Retinal pigment epithelial cell (primary cell): ENCODE measurements around the gene STK32A.
A peak's percentile ranks its signal among the peaks of the same experiment; 100 is the strongest.
"Not testable (repeated sequence)": the region's sequence is repeated elsewhere in the genome, so short reads cannot be mapped to it uniquely, and the experiment has no call there.

Source experiments
- DNase-seq: peaks from one replicate; pipeline ENCODE4 v3.0.0-alpha.2; 2010; ENCODE audit warnings: low read depth
- H3K4me3 ChIP-seq: 2 replicates; pipeline ENCODE4 v1.5.1; 2011; ENCODE audit warnings: mild to moderate bottlenecking, low read length, control low read depth, moderate library complexity
- TF ChIP-seq, protein P1 (sequence below): conservative IDR thresholded peaks from 2 replicates; pipeline ENCODE4 v1.5.1; 2011; ENCODE audit warnings: low read depth, low read length, control low read depth, inconsistent platforms

STK32A gene

DNA sequence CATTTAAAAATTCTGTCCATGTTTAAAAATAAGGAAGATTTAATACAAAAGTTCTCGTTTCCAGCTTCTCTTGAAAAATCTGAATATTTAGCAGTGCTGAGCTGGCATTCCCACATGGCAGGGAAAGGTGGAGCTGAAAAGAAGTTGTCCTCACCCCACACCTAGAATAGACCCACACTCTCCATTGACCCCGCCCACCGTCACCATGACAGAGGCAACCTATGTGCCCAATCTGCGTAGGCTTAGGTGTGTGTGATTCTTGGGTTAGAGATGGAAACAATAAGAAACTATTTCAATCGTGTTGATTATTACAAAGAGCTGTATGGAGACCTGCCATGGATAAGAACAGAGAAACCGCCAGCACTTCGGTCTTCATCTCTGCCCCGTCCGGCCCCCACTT, 8.9 kb upstream of the STK32A start:
- TF ChIP-seq, protein P1, sequence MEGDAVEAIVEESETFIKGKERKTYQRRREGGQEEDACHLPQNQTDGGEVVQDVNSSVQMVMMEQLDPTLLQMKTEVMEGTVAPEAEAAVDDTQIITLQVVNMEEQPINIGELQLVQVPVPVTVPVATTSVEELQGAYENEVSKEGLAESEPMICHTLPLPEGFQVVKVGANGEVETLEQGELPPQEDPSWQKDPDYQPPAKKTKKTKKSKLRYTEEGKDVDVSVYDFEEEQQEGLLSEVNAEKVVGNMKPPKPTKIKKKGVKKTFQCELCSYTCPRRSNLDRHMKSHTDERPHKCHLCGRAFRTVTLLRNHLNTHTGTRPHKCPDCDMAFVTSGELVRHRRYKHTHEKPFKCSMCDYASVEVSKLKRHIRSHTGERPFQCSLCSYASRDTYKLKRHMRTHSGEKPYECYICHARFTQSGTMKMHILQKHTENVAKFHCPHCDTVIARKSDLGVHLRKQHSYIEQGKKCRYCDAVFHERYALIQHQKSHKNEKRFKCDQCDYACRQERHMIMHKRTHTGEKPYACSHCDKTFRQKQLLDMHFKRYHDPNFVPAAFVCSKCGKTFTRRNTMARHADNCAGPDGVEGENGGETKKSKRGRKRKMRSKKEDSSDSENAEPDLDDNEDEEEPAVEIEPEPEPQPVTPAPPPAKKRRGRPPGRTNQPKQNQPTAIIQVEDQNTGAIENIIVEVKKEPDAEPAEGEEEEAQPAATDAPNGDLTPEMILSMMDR, result no peak
- no peak for DNase-seq
- no peak overlapping the region for H3K4me3 ChIP-seq

DNA sequence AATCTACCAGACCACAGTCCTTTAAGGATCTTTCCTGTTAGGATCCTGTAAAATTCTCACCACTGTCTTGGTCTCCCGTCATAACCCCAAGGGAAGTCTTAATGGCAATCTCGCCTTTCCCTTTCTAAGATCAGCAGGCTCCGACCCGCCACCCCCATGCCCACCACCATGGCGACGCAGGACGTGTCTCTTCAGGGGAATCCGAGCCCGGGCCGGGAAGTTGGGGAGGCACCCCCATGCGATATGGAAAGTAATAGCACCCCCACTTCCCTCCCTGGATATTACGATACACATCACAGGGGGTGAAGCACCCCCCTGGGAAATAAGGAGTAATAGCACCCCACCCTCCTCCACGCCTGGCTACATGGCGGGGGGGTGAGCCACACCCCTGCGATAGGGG, 8.3 kb upstream of the STK32A start:
- no peak overlapping the region for H3K4me3 ChIP-seq
- DNase-seq, result no peak
- TF ChIP-seq, protein P1, result no peak

DNA sequence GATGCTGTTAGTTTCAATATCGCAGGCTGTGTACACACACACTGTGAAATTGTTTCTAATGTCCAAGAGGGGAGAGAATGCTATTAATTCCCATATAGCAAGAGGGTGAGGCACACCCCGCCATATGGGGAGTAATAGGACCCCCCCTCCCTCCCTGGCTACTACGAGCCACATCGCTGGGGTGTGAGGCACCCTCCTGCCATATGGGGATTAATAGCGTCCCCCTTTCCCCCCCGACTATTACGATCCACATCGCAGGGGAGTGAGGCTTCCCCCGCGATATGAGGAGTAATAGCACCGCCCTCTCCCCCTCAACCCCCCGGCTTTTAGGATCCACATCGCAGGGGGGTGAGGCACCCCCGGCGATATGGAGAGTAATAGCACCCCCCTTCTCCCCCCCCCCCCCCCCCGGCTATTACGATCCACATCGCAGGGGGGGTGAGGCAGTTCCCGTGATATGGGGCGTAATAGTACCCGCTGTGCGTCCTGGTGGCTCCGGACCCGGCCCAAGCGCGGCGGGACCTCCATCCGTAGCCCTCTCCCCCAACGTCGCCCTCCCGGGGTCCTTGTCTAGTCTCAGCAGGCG, 494 bp upstream of the STK32A start:
- H3K4me3 ChIP-seq, result peak overlapping the region; percentile 69
- TF ChIP-seq, protein P1, result no peak
- DNase-seq, result no peak

DNA sequence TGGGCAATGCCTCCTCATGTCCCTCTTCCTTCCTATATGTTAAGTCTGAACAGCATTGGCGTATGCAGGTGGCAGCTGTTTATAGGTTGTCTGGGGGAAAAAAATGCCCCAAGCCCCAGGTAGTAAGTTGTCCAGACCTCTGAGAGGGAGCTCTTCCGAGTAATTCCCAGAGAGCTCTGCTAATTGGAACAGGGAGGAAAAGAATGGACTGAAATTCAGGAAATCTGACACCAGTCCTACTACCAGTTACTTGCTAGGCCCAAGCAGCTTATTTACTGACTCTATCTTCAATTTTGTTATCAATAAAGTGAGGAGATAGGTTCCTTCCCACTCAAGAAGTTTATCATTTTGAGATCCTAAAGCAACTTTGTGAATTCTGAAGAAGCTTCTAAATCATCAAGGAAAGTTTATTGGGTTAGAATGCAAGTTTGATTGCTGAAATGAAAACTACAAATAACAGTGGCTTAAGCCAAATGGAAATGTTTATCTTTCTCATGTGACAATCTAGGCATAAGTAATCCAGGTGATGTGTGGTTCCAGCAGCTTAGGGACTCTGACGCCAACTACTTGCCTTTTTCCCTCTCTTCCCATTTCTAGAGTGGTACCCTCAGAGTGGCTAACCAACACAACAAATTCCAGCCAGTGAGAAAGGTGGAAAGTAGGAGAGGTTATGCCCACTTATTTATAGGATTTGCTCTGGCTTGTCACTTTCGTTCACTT, 5.6 kb downstream of the STK32A start:
- H3K4me3 ChIP-seq, result no peak overlapping the region
- TF ChIP-seq, protein P1, result no peak
- no peak for DNase-seq

DNA sequence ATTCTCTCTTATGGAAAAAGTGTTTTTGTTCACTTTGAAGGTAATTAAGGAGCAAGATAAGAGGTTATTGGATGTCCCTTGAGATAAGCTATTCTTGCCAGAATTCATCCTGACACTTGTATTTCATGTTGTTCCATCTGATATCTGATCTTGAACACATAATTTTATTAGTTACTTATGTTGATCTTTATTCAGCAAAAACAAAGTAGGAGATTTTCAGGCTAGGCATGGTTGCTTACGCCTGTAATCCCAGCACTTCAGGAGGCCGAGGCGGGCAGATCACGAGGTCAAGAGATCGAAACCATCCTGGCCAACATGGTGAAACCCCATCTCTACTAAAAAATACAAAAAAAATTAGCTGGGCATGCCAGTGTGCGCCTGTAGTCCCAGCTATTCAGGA, 8.4 kb downstream of the STK32A start:
- H3K4me3 ChIP-seq, DNase-seq: not testable (repeated sequence)

DNA sequence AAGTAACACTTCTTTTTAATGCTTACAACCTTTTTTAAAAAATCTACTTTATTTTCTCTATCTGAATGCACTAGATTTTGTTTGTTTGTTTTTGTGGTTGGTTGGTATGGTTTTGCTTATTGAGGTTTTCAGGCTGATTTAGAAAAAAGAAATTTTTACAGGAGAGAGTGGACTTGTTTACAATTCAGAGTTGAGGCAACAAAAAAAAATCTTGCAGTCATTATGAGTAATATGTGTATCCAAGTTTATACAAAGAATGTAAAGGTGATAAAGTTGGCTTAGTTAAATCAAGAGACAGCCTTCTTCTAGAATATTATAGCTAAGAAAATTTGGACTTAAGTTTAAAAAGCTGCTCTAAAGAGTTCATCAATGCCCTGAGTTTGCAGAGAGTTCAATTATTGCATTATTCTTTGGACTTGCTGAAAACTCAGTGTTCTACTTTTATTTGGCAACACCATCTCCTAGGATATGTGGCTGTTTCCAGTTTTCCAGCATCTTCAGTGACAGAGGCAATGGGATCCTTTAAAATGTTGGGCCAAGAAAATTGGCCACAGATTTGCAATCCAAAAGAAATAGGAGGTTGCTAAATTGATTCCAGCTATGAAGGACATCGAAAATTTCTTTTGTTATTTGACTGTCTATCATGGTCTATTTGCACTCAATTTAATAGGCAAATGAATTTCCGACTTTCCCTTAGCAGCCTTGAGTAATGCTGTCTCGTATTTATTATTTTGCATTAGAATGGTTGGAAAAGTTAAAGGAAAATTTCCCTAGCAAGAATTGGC, 10.7 kb downstream of the STK32A start:
- TF ChIP-seq, protein P1, result no peak
- no peak overlapping the region for H3K4me3 ChIP-seq
- DNase-seq, result no peak

DNA sequence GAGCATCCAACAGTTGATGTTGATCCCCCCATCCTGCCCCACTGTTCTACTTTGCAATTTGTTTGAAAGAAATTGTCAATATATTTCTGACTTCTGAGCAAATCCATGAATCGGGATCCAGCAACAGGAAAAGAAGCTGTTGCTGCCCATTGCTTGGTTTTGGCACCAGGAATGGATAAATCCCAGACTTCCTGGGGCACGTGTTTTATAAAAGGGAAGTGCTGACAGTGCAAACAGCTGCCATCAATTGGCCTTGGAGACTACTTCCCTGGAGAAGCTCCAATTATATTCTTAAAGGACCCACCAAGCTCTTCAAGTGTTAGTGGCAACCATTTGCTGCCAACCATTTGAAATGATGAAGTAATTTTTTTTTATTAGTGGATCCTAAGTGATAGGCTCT, 13.7 kb downstream of the STK32A start:
- TF ChIP-seq, protein P1, result no peak
- DNase-seq, result no peak
- H3K4me3 ChIP-seq, result no peak overlapping the region
